ENCODE measurements around the gene LEKR1.

The LEKR1 gene

GRCh38 chr3:156957715-156958114 lies 131.6 kb downstream of the LEKR1 start:
- TF ChIP-seq TAF1 (IDR thresholded peaks at IDR 0.05; ENCODE audit: borderline replicate concordance, insufficient read depth, low read length), result no peak
- TF ChIP-seq, protein P1, sequence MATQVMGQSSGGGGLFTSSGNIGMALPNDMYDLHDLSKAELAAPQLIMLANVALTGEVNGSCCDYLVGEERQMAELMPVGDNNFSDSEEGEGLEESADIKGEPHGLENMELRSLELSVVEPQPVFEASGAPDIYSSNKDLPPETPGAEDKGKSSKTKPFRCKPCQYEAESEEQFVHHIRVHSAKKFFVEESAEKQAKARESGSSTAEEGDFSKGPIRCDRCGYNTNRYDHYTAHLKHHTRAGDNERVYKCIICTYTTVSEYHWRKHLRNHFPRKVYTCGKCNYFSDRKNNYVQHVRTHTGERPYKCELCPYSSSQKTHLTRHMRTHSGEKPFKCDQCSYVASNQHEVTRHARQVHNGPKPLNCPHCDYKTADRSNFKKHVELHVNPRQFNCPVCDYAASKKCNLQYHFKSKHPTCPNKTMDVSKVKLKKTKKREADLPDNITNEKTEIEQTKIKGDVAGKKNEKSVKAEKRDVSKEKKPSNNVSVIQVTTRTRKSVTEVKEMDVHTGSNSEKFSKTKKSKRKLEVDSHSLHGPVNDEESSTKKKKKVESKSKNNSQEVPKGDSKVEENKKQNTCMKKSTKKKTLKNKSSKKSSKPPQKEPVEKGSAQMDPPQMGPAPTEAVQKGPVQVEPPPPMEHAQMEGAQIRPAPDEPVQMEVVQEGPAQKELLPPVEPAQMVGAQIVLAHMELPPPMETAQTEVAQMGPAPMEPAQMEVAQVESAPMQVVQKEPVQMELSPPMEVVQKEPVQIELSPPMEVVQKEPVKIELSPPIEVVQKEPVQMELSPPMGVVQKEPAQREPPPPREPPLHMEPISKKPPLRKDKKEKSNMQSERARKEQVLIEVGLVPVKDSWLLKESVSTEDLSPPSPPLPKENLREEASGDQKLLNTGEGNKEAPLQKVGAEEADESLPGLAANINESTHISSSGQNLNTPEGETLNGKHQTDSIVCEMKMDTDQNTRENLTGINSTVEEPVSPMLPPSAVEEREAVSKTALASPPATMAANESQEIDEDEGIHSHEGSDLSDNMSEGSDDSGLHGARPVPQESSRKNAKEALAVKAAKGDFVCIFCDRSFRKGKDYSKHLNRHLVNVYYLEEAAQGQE (IDR thresholded peaks at IDR 0.05; ENCODE audit: insufficient read depth in 1 of 2, low read depth in 2 of 2, low read length in 2 of 2), result no peak
- TF ChIP-seq SIN3A (IDR thresholded peaks at IDR 0.05; ENCODE audit: borderline replicate concordance, insufficient read depth, low read length), result no peak

- TF ChIP-seq SIN3A (IDR thresholded peaks at IDR 0.05; ENCODE audit: borderline replicate concordance, insufficient read depth, low read length) (no peak), TAF1 (IDR thresholded peaks at IDR 0.05; ENCODE audit: borderline replicate concordance, insufficient read depth, low read length) (no peak), FOXP2 (optimal IDR thresholded peaks at IDR 0.05; ENCODE audit: borderline replicate concordance, extremely low read depth, extremely low read length, insufficient read depth) (no peak), POLR2AphosphoS5 (IDR thresholded peaks at IDR 0.05; ENCODE audit: low read depth, low read length) (no peak)
- TF ChIP-seq, protein P1 (IDR thresholded peaks at IDR 0.05; ENCODE audit: insufficient read depth in 1 of 2, low read depth in 2 of 2, low read length in 2 of 2), result no peak
These were observed 136.9 kb downstream of the LEKR1 start for GRCh38 chr3:156963096-156963495.

DNA sequence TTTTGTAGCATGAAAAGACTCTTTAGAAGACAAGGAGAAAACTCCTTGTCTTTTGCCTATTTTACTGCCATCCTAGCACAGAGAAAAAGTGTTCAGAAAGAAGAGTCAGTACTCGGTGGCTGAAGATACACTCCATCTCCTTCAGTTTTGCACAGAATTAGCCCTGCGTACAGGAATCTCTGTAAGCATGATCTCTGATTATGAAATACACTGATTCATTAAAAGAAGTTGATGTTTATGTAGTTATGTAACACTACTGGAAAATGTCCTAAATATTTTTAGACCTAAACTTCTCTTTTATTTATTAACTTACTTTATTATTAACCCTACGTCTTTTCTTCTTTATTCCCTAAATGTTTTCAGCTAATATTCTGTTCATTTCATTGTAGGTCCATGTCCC lies 138.4 kb downstream of the LEKR1 start:
- no peak for TF ChIP-seq SIN3A (IDR thresholded peaks at IDR 0.05; ENCODE audit: borderline replicate concordance, insufficient read depth, low read length)
- no peak for TF ChIP-seq TAF1 (IDR thresholded peaks at IDR 0.05; ENCODE audit: borderline replicate concordance, insufficient read depth, low read length)
- TF ChIP-seq POLR2AphosphoS5 (IDR thresholded peaks at IDR 0.05; ENCODE audit: low read depth, low read length), result no peak
- no peak for TF ChIP-seq FOXP2 (optimal IDR thresholded peaks at IDR 0.05; ENCODE audit: borderline replicate concordance, extremely low read depth, extremely low read length, insufficient read depth)
- TF ChIP-seq, protein P1 (IDR thresholded peaks at IDR 0.05; ENCODE audit: insufficient read depth in 1 of 2, low read depth in 2 of 2, low read length in 2 of 2), result no peak

DNA sequence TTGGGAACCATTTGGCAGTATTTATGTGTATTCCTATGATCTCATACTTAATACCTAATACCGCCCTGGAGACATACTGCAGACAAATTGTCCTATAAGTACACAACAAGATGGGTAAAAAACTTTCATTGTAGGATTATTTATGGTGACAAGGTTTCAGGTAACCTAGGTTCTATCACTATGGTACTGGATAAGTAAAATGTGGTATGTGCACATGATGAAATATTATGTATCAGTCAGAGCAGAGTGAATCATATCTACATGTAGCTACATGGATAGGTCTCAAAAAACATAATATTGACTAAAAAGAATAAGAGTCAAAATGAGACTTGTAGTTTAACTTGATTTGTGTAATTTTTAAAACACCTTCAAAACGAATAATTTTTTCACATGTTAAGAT lies 147.8 kb downstream of the LEKR1 start:
- TF ChIP-seq FOXP2 (optimal IDR thresholded peaks at IDR 0.05; ENCODE audit: borderline replicate concordance, extremely low read depth, extremely low read length, insufficient read depth) (no peak), TAF1 (IDR thresholded peaks at IDR 0.05; ENCODE audit: borderline replicate concordance, insufficient read depth, low read length) (no peak), POLR2AphosphoS5 (IDR thresholded peaks at IDR 0.05; ENCODE audit: low read depth, low read length) (no peak), SIN3A (IDR thresholded peaks at IDR 0.05; ENCODE audit: borderline replicate concordance, insufficient read depth, low read length) (no peak)
- TF ChIP-seq, protein P1 (IDR thresholded peaks at IDR 0.05; ENCODE audit: insufficient read depth in 1 of 2, low read depth in 2 of 2, low read length in 2 of 2), result no peak

- no peak for TF ChIP-seq TAF1 (IDR thresholded peaks at IDR 0.05; ENCODE audit: borderline replicate concordance, insufficient read depth, low read length)
- no peak for TF ChIP-seq FOXP2 (optimal IDR thresholded peaks at IDR 0.05; ENCODE audit: borderline replicate concordance, extremely low read depth, extremely low read length, insufficient read depth)
- TF ChIP-seq POLR2AphosphoS5 (IDR thresholded peaks at IDR 0.05; ENCODE audit: low read depth, low read length), result no peak
- no peak for TF ChIP-seq SIN3A (IDR thresholded peaks at IDR 0.05; ENCODE audit: borderline replicate concordance, insufficient read depth, low read length)
- TF ChIP-seq, protein P1 (IDR thresholded peaks at IDR 0.05; ENCODE audit: insufficient read depth in 1 of 2, low read depth in 2 of 2, low read length in 2 of 2), result no peak
These were observed 148.8 kb downstream of the LEKR1 start for GRCh38 chr3:156974931-156975330.

Measured in PFSK-1 (cell line).